ENCODE measurements around the gene ANKRD53. TPM values are rescaled to one million over a fixed set of nuclear protein-coding genes. Genes with fewer than 3 reads are reported as not detected.

ANKRD53 gene
- total RNA-seq, 1 donor from 2014 or later, result 0.38 TPM

DNA sequence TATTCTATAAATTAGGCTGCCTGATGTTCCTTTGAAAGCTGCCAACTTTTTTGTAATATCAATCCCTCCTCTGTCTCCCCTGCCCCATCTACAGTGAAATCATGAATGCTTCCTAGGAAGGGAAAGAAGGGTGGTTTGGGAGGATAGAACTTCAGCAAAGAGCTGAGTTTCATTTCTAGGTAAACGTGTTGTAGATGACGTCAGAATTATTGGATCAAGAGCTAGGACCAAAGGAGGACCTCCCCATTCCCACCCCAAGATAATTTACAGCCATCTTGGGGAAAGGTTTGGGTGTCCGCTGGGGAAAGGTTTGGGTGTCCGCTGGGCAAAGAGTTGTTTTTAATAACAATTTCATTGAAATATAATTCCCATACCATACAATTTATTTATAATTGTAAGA is 11.2 kb upstream of the ANKRD53 start:
- Histone ChIP-seq H3K9me3 (no peaks in the 10 kb centered on the region), H3K27ac (no peak overlapping the region), H3K4me3 (no peak overlapping the region), H3K36me3 (no peaks in the 10 kb centered on the region), H3K4me1 (peaks cover 7% of the 10 kb centered on the region), H3K27me3 (peaks cover 18% of the 10 kb centered on the region)
- DNase-seq (no peak), ATAC-seq (no peak)
- intact Hi-C loops (cut with DNase I), result no loop called here
- TF ChIP-seq, protein P1, sequence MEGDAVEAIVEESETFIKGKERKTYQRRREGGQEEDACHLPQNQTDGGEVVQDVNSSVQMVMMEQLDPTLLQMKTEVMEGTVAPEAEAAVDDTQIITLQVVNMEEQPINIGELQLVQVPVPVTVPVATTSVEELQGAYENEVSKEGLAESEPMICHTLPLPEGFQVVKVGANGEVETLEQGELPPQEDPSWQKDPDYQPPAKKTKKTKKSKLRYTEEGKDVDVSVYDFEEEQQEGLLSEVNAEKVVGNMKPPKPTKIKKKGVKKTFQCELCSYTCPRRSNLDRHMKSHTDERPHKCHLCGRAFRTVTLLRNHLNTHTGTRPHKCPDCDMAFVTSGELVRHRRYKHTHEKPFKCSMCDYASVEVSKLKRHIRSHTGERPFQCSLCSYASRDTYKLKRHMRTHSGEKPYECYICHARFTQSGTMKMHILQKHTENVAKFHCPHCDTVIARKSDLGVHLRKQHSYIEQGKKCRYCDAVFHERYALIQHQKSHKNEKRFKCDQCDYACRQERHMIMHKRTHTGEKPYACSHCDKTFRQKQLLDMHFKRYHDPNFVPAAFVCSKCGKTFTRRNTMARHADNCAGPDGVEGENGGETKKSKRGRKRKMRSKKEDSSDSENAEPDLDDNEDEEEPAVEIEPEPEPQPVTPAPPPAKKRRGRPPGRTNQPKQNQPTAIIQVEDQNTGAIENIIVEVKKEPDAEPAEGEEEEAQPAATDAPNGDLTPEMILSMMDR (IDR thresholded peaks at IDR 0.05), result no peak

GRCh38 chr2:70974592-70974991 is 3.8 kb upstream of the ANKRD53 start:
- H3K27ac ChIP-seq, result no peak overlapping the region
- intact Hi-C loops (cut with DNase I), result no loop called here
- ATAC-seq (no peak), DNase-seq (no peak)
- peaks cover 9% of the 10 kb centered on the region for H3K4me1 ChIP-seq
- H3K9me3 ChIP-seq, result no peaks in the 10 kb centered on the region
- H3K4me3 ChIP-seq, result no peak overlapping the region
- H3K36me3 ChIP-seq, result no peaks in the 10 kb centered on the region
- no peaks in the 10 kb centered on the region for H3K27me3 ChIP-seq
- TF ChIP-seq, protein P1 (IDR thresholded peaks at IDR 0.05), result no peak

- TF ChIP-seq, protein P1 (IDR thresholded peaks at IDR 0.05), result no peak
- no peak overlapping the region for H3K27ac ChIP-seq
- no peaks in the 10 kb centered on the region for H3K27me3 ChIP-seq
- intact Hi-C loops (cut with DNase I), result no loop called here
- no peaks in the 10 kb centered on the region for H3K9me3 ChIP-seq
- ATAC-seq (no peak), DNase-seq (no peak)
- no peak overlapping the region for H3K4me3 ChIP-seq
- no peaks in the 10 kb centered on the region for H3K36me3 ChIP-seq
- H3K4me1 ChIP-seq, result peaks cover 9% of the 10 kb centered on the region
Observed at GRCh38 chr2:70975237-70975636, 3.2 kb upstream of the ANKRD53 start.

- intact Hi-C loops (cut with DNase I), result no loop called here
- TF ChIP-seq, protein P1 (IDR thresholded peaks at IDR 0.05), result peak; percentile 6
- Histone ChIP-seq H3K27ac (peak overlapping the region; percentile 94), H3K4me1 (peaks cover 9% of the 10 kb centered on the region), H3K36me3 (no peaks in the 10 kb centered on the region), H3K9me3 (no peaks in the 10 kb centered on the region), H3K4me3 (peak overlapping the region; percentile 76), H3K27me3 (no peaks in the 10 kb centered on the region)
- no peak for ATAC-seq
- DNase-seq, result no peak
Observed at GRCh38 chr2:70977605-70978205, 725 bp upstream of the ANKRD53 start.

DNA sequence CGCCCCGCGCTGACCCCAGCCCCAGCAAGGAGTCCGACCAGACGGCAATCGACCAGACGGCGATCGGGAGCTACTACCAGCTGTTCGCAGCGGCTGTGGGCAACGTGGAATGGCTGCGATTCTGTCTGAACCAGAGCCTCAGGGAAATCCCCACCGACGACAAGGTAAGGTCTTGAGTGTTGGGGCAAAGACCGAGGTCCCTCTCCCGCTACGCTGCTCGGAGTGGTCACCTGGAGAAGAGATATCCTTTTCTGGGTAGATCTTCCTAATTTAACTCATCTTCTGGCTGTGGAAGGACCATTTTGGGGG is 704 bp downstream of the ANKRD53 start:
- no peak for DNase-seq
- Histone ChIP-seq H3K4me3 (peak overlapping the region; percentile 76), H3K27me3 (no peaks in the 10 kb centered on the region), H3K4me1 (peaks cover 9% of the 10 kb centered on the region), H3K9me3 (no peaks in the 10 kb centered on the region), H3K36me3 (no peaks in the 10 kb centered on the region), H3K27ac (peak overlapping the region; percentile 75)
- TF ChIP-seq, protein P1 (IDR thresholded peaks at IDR 0.05), result no peak
- no peak for ATAC-seq
- intact Hi-C loops (cut with DNase I), result no loop called here

DNA sequence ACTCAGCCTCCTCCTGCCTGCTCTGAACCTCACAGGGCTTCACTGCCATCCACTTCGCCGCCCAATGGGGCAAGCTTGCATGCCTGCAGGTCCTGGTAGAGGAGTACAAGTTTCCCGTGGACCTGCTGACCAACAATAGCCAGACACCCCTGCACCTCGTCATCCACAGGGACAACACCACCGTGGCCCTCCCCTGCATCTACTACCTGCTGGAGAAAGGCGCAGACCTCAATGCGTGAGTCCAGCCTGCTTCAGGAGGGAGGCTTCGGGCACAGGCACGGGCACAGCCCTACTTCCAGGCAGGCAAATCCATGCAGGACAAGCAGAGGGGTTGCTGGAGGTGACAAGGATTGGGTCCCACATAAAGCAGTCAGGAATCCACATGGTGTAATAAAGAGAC is 1.2 kb downstream of the ANKRD53 start:
- Histone ChIP-seq H3K36me3 (no peaks in the 10 kb centered on the region), H3K27me3 (no peaks in the 10 kb centered on the region), H3K9me3 (no peaks in the 10 kb centered on the region), H3K27ac (no peak overlapping the region), H3K4me1 (peaks cover 9% of the 10 kb centered on the region), H3K4me3 (no peak overlapping the region)
- DNase-seq (peak; percentile 49), ATAC-seq (no peak)
- TF ChIP-seq, protein P1 (IDR thresholded peaks at IDR 0.05), result no peak
- intact Hi-C loops (cut with DNase I), result no loop called here
